GM08714 (cell line): ENCODE data around the gene RASGEF1C.
"Not testable (repeated sequence)": the region's sequence is repeated elsewhere in the genome, so short reads cannot be mapped to it uniquely, and the experiment has no call there.

ENCODE experiments used
- H3K4me3 ChIP-seq: fragments of 200-500 bp; sonication (Bioruptor generic); 2 replicates; pipeline ENCODE4 v1.5.1; 2014; ENCODE audit warnings: mild to moderate bottlenecking, low read length, inconsistent platforms
- ZNF274 ChIP-seq: IDR thresholded peaks from 2 replicates; pipeline ENCODE4 v1.6.1; 2012; ENCODE audit warnings: mild to moderate bottlenecking, low read depth, low read length

Gene RASGEF1C

DNA sequence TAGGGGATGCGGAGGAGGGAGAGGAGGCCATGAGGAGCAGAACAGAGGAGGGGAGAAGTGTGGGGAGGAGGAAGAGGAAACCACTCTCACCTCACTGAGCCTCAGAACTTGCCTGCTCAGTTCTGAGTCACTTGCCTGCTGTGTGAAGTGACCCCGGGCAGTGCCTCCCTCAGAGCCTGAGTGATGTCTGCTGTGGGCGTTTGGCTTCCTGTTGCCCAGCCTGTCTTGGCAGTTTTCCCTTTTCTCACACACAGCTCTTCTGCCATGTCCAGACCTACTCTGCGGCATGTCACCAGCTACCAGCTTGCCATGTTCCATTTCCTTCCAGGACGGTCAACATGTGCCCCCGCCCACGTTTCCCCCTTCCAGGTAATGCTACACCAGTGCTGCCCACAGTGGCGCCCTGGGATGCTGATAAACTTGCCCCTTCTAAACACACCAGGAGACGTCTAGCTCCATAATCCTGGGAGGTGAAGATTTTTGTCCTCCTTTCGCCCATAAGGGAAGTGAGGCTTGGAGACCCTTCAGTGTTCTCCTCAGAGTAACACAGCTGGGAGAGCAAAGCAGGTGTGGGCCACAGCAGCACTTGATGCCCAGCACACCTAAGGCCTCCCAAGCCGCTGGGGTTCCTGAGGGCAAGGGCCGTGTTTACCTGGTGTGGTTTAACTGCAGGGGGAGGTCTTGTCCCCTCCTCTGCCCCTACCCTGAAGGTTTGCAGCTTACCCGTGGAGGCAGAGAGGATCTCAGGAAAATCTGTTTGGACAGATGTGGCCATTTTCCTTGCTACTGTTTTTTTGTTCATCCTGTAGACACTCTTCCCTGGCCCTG is 73.7 kb downstream of the RASGEF1C start:
- no peak for TF ChIP-seq ZNF274
- no peak overlapping the region for H3K4me3 ChIP-seq

- no peak overlapping the region for H3K4me3 ChIP-seq
- TF ChIP-seq ZNF274 = no peak
Observed at GRCh38 chr5:180133971-180134508, 75.0 kb downstream of the RASGEF1C start.

- TF ChIP-seq ZNF274 = no peak
- no peak overlapping the region for H3K4me3 ChIP-seq
Observed at GRCh38 chr5:180133551-180133950, 75.5 kb downstream of the RASGEF1C start.

- no peak for TF ChIP-seq ZNF274
- H3K4me3 ChIP-seq = no peak overlapping the region
Observed at GRCh38 chr5:180133060-180133459, 76.0 kb downstream of the RASGEF1C start.

GRCh38 chr5:180130876-180131740 is 77.9 kb downstream of the RASGEF1C start:
- no peak overlapping the region for H3K4me3 ChIP-seq
- no peak for TF ChIP-seq ZNF274

DNA sequence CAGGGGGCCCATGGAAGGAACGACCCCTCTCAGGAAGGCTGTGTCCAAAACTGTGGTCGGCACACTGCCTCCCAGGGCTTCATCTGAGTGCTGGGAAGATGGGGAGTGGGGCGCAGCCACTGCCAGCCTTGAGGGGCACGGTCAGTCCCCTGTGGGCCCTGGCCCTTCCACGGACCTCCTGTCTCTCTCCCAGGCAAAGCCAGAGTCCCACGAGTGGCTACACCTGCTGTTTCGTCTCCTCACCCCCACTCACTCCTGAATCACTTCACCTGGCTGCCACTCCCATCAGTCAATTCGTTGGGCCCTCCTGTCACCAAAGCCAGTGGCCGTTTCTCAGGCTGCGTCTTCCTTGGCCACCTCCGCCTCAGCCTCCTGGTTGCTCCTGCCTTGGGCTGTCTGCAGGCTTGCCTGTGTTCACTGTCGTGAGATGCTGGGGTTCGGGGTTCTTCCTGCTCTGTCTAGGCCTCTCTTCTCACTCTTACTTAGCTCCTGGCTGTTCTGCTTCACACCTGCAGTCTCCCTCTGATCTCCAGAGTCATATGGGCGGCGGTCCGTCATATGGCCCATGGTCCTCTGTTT is 78.6 kb downstream of the RASGEF1C start:
- no peak overlapping the region for H3K4me3 ChIP-seq
- no peak for TF ChIP-seq ZNF274

- TF ChIP-seq ZNF274 = no peak
- no peak overlapping the region for H3K4me3 ChIP-seq
Observed at GRCh38 chr5:180129291-180130190, 79.5 kb downstream of the RASGEF1C start.

- TF ChIP-seq ZNF274 = no peak
- H3K4me3 ChIP-seq = no peak overlapping the region
Observed at GRCh38 chr5:180128671-180129261, 80.2 kb downstream of the RASGEF1C start.

DNA sequence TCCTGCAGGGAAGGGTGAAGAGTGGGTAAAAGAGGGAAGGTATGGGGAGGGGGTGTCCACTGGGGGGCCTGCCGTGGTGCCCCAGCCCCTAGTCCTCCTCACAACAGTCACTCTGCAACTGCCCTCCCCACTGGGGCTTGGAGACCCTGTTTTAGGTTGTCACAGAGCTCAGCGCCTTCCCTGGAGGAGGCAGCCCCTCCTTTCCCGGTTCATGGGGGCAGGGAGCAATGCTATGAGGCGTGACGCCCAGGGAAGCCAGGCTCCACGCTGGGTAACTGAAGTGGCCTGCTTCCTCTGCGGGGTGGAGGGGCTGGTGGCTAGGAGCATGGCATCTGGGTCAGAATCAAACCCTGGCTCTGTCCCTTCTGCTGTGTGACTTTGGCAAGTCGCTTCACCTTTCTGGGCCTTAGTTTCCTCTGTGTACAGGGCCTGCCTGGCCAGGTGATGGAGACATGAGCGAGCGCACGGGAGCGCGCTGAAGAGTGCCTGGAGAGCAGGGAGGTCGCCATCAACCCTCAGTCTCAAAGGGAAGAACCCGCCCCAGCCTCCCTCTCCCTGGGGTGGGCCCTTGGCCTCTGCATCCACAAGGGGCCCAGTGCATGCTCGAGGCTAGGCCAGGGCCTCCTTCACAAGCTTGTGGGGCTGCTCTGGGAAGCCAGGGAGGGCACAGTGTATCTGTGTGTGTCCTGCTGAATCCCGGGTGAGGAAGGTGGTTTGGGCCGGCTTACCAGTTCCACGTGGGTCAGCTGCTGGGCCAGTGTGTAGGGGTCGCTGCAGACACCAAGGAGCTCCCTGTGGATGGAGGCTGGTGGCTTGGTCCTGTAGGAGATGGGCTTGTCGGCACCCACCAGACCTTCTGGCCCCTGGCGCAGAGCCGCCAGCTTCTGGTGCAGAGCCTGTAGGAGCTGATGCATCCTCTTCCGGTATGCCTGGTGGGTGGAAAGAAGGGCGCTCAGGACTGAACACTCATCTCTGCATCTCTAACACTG is 81.0 kb downstream of the RASGEF1C start:
- no peak overlapping the region for H3K4me3 ChIP-seq
- TF ChIP-seq ZNF274 = no peak

GRCh38 chr5:180126716-180127681 is 82.0 kb downstream of the RASGEF1C start:
- TF ChIP-seq ZNF274 = no peak
- no peak overlapping the region for H3K4me3 ChIP-seq

GRCh38 chr5:180126156-180126555 is 82.9 kb downstream of the RASGEF1C start:
- H3K4me3 ChIP-seq = not testable (repeated sequence)

DNA sequence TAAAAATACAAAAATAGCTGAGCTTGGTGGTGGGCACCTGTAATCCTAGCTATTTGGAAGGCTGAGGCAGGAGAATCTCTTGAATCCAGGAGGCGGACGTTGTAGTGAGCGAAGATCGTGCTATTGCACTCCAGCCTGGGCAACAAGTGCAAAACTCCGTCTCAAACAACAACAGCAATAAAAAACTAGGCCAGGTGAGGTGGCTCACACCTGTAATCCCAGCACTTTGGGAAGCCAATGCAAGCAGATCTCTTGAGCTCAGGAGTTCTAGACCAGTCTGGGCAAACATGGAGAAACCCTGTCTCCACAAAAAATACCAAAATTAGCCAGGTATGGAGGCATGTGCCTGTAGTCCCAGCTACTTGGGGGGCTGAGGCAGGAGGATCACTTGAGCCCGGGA is 84.3 kb downstream of the RASGEF1C start:
- H3K4me3 ChIP-seq = not testable (repeated sequence)
